ENCODE results near the gene MMP10.

MMP10 gene

DNA sequence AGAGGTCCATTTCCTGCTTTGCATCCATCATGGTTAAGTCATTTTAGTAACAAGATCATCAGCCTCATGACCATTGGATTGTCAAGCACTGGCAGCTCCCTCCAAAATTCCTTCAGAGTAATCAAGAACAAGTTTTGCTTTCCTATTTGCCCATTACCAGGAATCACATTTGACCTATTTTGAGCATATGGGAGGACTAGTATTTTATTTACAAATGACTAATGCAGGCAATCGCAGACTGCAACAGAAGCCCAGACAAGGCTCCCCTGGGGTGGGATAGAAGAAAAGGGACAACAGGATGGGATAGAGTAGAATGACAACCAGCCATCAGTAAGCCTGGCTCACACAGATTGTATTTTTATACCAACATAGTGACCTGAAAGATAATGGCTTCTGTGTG is 9.1 kb downstream of the MMP10 start:
- Histone ChIP-seq H3K9me3 (replicated peaks in 1 of 11) (peaks cover 0 to 8% (median 0%) of the 10 kb centered on the region in 11 experiments; a peak in 5 of 22 replicates), H3K27me3 (no peaks in the 10 kb centered on the region), H3K4me1 (0 out of 20 replicates have a peak, but pooled peaks cover 0 to 8% (median 0%) of the 10 kb centered on the region in 10 experiments), H3K9ac (no peak overlapping the region), H3K27ac (no peak overlapping the region), H3K36me3 (no peaks in the 10 kb centered on the region), H3K4me2 (no peak overlapping the region), H4K20me1 (no peaks in the 10 kb centered on the region), H3K4me3 (no peak overlapping the region)
- TF ChIP-seq Cebpa-rat (IDR thresholded peaks at IDR 0.05): no peak

DNA sequence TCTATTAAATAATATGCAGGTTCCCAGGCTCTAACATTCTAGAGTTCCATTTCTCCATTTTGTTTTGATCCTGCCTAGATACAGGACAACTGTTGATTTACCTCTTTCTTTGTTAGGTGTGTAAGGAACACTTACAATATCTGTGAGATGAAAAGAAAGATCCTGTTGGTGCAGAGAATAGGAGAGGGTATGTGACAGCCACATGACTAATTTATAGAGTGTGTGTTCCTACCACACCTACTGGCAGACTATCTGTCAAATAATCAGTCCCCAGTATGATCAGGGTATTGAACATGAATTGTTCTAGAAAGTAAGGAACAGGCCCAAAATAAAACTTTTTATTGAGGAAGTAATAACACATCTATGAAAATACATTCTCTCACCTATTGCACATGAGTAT is 10.2 kb downstream of the MMP10 start:
- Histone ChIP-seq H4K20me1 (no peaks in the 10 kb centered on the region), H3K9me3 (replicated peaks in 1 of 11) (peaks cover 0 to 8% (median 0%) of the 10 kb centered on the region in 11 experiments; a peak in 5 of 22 replicates), H3K27ac (no peak overlapping the region), H3K36me3 (no peaks in the 10 kb centered on the region), H3K4me1 (peaks cover 0 to 15% (median 0%) of the 10 kb centered on the region in 10 experiments; a peak in 6 of 20 replicates), H3K27me3 (no peaks in the 10 kb centered on the region), H3K4me2 (no peak overlapping the region), H3K9ac (no peak overlapping the region), H3K4me3 (no peak overlapping the region)
- no peak for TF ChIP-seq Cebpa-rat (IDR thresholded peaks at IDR 0.05)

DNA sequence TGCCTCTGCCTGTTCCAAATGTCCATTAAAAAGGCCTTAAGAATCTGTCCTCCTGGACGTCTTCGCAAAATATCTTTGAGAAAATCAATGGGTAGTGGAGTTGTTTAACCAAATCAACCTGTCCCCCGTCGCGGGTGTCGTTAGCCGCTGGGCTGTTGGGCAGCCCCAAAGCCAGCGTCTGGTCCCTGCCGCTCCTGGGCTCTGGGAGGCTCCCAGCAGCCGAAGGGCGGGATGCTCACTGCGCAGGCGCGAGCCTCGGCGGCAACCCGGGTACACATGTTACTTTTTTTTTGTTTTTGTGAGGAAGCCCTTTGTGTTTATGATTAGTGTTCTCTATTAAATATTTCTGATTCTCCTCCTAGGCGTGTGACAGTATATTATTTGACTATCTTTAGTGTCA is 12.6 kb downstream of the MMP10 start:
- no peaks in the 10 kb centered on the region for H3K27me3 ChIP-seq
- no peak overlapping the region for H3K27ac ChIP-seq
- H4K20me1 ChIP-seq: no peaks in the 10 kb centered on the region
- H3K36me3 ChIP-seq: no peaks in the 10 kb centered on the region
- H3K4me3 ChIP-seq: no peak overlapping the region
- no peak overlapping the region for H3K4me2 ChIP-seq
- H3K4me1 ChIP-seq: peaks cover 0 to 37% (median 0%) of the 10 kb centered on the region in 10 experiments; a peak in 6 of 20 replicates
- peaks cover 0 to 8% (median 0%) of the 10 kb centered on the region in 11 experiments; a peak in 5 of 22 replicates for H3K9me3 ChIP-seq (replicated peaks in 1 of 11)
- H3K9ac ChIP-seq: no peak overlapping the region
- TF ChIP-seq Cebpa-rat (IDR thresholded peaks at IDR 0.05): no peak

DNA sequence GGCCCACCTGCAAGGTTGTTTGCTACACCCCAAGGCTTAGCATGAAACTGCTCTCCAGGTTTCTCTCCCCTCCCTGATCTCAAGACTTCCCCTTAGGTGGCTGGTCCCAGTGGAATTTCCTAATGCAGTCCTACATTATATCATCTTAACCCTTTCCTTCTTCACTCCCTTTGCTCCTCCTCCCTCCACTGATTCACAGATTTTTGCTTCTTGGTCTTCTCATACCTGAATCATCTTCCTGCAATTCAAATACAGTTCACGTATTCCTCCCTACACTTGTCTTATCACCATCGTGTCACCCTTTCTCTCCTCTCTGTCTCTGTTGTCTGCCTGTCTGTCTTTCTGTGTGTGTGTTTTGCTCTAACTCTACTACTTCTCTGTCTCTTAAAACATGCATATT is 17.0 kb downstream of the MMP10 start:
- H3K36me3 ChIP-seq: no peaks in the 10 kb centered on the region
- peaks cover 0 to 76% (median 34%) of the 10 kb centered on the region in 10 experiments; a peak in 15 of 20 replicates for H3K4me1 ChIP-seq
- no peak overlapping the region; a peak in 1 of 22 replicates for H3K9ac ChIP-seq
- H3K9me3 ChIP-seq (replicated peaks in 1 of 11): peaks cover 0 to 11% (median 0%) of the 10 kb centered on the region in 11 experiments; a peak in 5 of 22 replicates
- H3K4me2 ChIP-seq: peak overlapping the region in 4 of 11 experiments; percentile 1 to 82 (median 66); a peak in 6 of 22 replicates
- H4K20me1 ChIP-seq: no peaks in the 10 kb centered on the region
- no peak for TF ChIP-seq Cebpa-rat (IDR thresholded peaks at IDR 0.05)
- no peak overlapping the region for H3K4me3 ChIP-seq
- H3K27me3 ChIP-seq: no peaks in the 10 kb centered on the region
- H3K27ac ChIP-seq: peak overlapping the region in 2 of 11 experiments; percentile 92 to 94; a peak in 4 of 22 replicates

- H3K27me3 ChIP-seq: no peaks in the 10 kb centered on the region
- H3K4me1 ChIP-seq: peaks cover 8 to 85% (median 44%) of the 10 kb centered on the region in 10 experiments; a peak in 19 of 20 replicates
- no peak overlapping the region for H3K4me3 ChIP-seq
- H4K20me1 ChIP-seq: peaks cover 0 to 3% (median 0%) of the 10 kb centered on the region in 11 experiments; a peak in 1 of 22 replicates
- H3K27ac ChIP-seq: peak overlapping the region in 3 of 11 experiments; percentile 18 to 94 (median 92); a peak in 5 of 22 replicates
- H3K4me2 ChIP-seq: peak overlapping the region in 6 of 11 experiments; percentile 7 to 82 (median 57); a peak in 10 of 22 replicates
- no peak for TF ChIP-seq Cebpa-rat (IDR thresholded peaks at IDR 0.05)
- no peaks in the 10 kb centered on the region for H3K36me3 ChIP-seq
- H3K9me3 ChIP-seq (replicated peaks in 1 of 11): peaks cover 0 to 5% (median 0%) of the 10 kb centered on the region in 11 experiments; a peak in 2 of 22 replicates
- peak overlapping the region in 2 of 11 experiments; percentile 53 to 58; a peak in 4 of 22 replicates for H3K9ac ChIP-seq
Observed at GRCh38 chr11:102762361-102762767, 18.1 kb downstream of the MMP10 start.

DNA sequence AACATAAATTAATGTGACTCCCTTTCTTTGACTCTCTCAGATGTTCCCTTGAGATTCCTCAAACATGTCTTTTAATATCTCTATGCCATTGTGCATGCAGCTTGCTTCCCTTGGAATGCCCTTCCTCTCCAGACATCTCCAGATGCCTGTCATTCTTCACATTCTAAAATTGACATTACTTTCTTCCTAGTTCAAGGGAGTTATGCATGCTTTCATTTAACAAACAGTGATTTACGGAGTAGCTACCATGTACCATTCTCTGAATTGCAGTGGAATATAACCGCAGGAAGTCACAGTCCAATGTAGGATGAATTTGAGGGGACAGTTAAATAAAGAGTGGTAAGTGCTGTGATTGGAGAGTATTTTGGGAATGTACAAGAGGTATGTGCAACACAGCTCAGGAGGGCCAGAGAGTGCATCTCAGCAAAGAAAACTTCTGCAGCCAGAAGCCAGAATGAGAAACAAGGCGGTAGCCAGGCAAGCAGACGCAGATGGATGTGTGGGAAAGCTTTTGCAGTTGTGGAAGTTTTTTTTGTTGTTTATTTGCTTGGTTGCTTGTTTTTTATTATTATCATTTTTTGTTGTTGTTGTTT is 18.7 kb downstream of the MMP10 start:
- H3K4me2 ChIP-seq: peak overlapping the region in 6 of 11 experiments; percentile 7 to 82 (median 57); a peak in 10 of 22 replicates
- H3K36me3 ChIP-seq: no peaks in the 10 kb centered on the region
- peak overlapping the region in 3 of 11 experiments; percentile 18 to 94 (median 92); a peak in 6 of 22 replicates for H3K27ac ChIP-seq
- H3K4me1 ChIP-seq: peaks cover 9 to 92% (median 51%) of the 10 kb centered on the region in 10 experiments; a peak in 19 of 20 replicates
- H3K9ac ChIP-seq: peak overlapping the region in 2 of 11 experiments; percentile 53 to 58; a peak in 3 of 22 replicates
- peaks cover 0 to 3% (median 0%) of the 10 kb centered on the region in 11 experiments; a peak in 1 of 22 replicates for H4K20me1 ChIP-seq
- H3K27me3 ChIP-seq: no peaks in the 10 kb centered on the region
- H3K4me3 ChIP-seq: no peak overlapping the region
- peaks cover 0 to 5% (median 0%) of the 10 kb centered on the region in 11 experiments; a peak in 1 of 22 replicates for H3K9me3 ChIP-seq (replicated peaks in 1 of 11)
- TF ChIP-seq Cebpa-rat (IDR thresholded peaks at IDR 0.05): no peak

- Histone ChIP-seq H4K20me1 (peaks cover 0 to 3% (median 0%) of the 10 kb centered on the region in 11 experiments; a peak in 1 of 22 replicates), H3K9ac (peak overlapping the region in 3 of 11 experiments; percentile 40 to 70 (median 58); a peak in 7 of 22 replicates), H3K27me3 (peaks cover 0 to 4% (median 0%) of the 10 kb centered on the region in 11 experiments; a peak in 1 of 22 replicates), H3K27ac (peak overlapping the region in 10 of 11 experiments; percentile 10 to 94 (median 65); a peak in 18 of 22 replicates), H3K4me2 (peak overlapping the region in 7 of 11 experiments; percentile 31 to 82 (median 72); a peak in 12 of 22 replicates), H3K4me1 (peaks cover 9 to 91% (median 53%) of the 10 kb centered on the region in 10 experiments; a peak in 19 of 20 replicates), H3K4me3 (no peak overlapping the region), H3K36me3 (no peaks in the 10 kb centered on the region), H3K9me3 (replicated peaks in 1 of 11) (peaks cover 0 to 5% (median 0%) of the 10 kb centered on the region in 11 experiments; a peak in 1 of 22 replicates)
- peak in 6 of 11 experiments; percentile 22 to 95 (median 82); a peak in 10 of 22 replicates for TF ChIP-seq Cebpa-rat (IDR thresholded peaks at IDR 0.05)
Observed at GRCh38 chr11:102760344-102761035, 19.9 kb downstream of the MMP10 start.

DNA sequence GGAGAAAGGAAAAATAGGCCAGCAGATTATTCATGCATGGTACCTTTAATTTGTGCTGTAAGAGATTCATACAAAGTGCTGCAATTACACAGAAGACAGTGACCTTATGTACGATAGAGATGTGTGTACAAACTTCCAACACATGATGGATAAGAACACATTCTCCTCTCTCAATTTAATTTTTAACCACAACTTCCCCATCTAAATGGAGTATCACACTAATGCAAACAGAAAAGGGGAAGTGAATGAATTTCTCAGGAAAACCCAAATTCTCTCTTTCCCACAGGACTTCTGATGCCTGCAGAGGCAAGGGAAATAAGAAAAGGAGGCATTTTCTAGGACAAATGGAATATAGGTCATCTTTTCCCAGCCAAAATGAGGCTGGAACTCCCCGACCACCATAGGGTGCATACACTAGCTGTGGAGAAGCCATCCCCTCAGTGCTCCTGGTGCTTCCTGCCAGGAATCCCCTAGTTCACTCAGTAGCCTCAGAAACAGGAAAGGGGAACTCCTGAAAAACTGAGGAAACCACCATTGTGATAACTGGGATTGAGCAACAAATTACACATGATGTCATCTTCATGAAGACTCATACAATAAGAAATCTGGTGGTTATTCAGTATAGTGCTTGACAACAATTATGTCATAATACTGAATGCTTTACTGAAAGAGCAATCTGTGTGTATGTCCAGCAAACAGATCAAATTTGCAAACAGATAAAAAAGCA is 22.4 kb downstream of the MMP10 start:
- H3K4me1 ChIP-seq: peaks cover 9 to 67% (median 51%) of the 10 kb centered on the region in 10 experiments; a peak in 19 of 20 replicates
- no peaks in the 10 kb centered on the region for H3K36me3 ChIP-seq
- H3K27ac ChIP-seq: peak overlapping the region in 9 of 11 experiments; percentile 26 to 94 (median 64); a peak in 16 of 22 replicates
- no peak overlapping the region for H3K4me3 ChIP-seq
- TF ChIP-seq Cebpa-rat (IDR thresholded peaks at IDR 0.05): peak in 8 of 11 experiments; percentile 16 to 84 (median 54); a peak in 11 of 22 replicates
- H3K27me3 ChIP-seq: peaks cover 0 to 16% (median 0%) of the 10 kb centered on the region in 11 experiments; a peak in 1 of 22 replicates
- H3K9me3 ChIP-seq (replicated peaks in 1 of 11): peaks cover 0 to 5% (median 0%) of the 10 kb centered on the region in 11 experiments; a peak in 1 of 22 replicates
- peak overlapping the region in 5 of 11 experiments; percentile 40 to 79 (median 66); a peak in 8 of 22 replicates for H3K9ac ChIP-seq
- H4K20me1 ChIP-seq: peaks cover 0 to 3% (median 0%) of the 10 kb centered on the region in 11 experiments; a peak in 1 of 22 replicates
- H3K4me2 ChIP-seq: peak overlapping the region; percentile 17 to 82 (median 65); a peak in 20 of 22 replicates
